HG03095 (cell line): ENCODE measurements around the gene PLP2.

Experiments
- ATAC-seq: cut with Tn5 transposase; IDR thresholded peaks from one replicate; pipeline ENCODE4 v1.9.1; 2021; ENCODE audit warnings: moderate library complexity; ENCODE audit not compliant: unreplicated experiment

Gene PLP2

DNA sequence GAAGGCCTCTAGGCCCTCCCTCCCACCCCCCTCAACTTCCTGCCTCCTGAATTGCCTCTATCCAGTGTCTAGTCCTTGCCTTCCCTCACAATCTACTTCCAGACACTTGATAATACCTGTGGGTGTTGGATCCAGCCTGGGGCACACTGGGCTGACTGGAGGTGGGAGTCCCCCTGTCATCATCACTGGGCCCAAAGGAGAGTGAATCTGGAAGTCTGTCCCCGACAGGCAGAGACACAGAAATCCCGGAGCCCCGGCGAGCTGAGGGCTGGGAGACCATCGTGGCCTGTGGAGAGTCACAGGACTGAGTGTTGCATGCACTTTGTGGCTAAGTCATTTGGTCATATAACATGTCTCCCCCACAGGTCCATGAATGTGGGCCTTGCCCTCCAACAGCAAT lies 36.7 kb downstream of the PLP2 start:
- no peak for ATAC-seq

DNA sequence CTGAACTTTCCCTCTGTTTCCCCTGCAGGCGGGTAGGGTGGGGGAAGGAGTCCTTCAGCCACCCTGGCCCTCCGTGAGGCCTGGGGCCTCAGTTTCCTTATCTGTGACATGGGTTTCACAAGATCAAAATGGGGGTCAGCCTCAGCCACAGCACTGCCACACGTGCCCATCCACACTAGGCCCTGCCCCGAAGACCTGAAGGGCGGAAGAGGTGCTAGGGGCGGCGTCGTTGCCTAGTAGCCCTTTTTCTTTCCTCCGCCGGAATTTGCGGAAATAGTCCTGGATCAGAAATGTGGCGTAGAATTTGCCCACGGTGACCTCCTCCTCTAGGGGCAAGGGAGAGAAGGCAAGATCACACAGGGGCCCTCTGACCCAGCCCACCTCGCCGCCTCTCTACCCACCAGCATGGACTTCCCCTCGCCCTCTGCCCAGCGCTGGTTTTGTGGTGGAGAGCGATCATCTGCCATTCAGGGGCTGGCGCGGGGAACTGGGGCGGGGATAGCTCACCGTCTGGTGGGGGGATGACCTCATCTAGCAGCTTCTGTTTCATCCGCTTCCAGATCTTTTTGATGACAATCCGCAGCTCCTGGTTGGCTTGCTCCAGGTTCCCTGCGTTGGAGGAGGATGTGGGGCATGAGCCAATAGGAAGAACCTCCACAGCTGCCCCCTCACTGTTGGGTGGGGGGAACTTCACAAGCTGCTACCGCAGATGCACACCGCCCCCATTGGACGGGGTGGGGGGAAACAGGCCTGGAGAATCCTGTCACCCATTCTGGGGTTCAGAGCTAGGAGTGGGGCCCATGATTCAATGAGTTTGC lies 37.9 kb downstream of the PLP2 start:
- no peak for ATAC-seq

DNA sequence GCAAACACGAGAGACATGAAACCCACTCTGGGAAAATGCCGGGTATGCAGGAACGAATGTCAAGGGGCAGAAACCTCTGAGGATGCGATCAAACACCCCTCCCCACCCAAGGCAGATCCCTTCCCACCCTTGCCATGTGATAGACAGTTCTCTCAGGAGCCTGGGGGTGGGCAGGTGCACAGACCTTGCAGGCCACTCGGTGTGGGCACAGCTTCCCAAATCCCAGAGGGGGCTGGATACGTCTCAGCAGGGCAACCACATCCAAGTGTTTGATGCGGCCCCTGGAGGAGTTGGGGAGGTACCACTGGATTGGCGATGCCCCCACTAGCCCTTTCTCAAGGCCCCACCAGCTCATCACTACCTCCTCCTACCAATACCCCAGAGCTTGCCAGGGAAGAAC lies 38.7 kb downstream of the PLP2 start:
- ATAC-seq, result no peak

DNA sequence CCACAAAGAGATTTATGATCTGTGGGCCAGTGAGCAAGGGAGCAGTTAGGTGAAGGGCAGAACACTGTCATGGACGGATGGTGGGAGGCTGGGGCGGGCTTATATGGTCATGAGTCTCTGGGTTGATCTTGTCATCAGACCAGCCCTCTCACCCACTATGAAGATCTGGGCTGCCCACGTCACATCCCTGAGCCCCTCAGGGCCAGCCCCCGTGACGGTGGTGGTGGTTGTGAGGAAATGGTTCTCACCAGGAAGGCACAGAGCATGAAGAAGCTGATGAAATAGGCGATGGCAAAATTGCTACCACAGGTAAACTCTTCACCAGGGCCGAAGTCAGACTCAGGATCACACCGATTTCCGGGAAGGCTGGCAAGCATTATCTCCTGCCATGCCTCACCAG lies 39.4 kb downstream of the PLP2 start:
- no peak for ATAC-seq

DNA sequence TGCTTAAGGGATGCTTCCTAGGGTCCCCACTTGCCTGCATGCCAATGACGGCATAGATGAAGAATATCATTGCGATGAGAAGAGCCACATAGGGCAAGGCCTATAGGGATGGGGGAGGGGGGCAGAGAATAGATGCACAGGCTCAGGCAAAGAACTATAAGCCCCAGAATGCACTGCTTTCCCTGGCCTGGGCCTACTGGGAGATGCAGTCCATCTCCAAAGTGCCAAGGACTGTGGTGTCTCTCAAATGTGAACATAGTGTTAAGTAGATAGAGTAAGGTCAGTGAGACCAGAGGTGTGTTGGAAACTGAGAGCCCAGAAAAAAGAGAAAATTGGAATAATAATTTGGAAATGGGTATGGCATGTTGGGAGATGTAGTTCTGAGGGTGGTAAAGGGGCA lies 40.5 kb downstream of the PLP2 start:
- no peak for ATAC-seq

DNA sequence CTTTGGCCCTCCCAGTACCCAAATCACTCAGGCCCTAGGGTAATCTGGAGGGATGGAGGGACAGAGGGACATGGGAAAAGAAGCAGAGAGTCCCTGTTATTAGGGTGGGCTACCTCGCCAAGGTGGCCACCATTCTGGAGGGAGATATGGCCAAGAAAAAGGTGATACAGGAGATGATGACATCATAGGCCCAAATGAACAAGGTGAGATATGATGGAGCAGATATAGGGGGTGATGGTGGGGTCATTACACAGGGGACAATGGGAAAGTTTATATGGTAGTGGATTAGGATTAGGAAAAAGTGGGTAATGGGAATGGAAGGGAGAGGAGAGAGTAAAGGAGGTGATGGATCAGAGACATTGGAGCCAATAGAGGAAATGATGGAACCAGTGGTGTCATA lies 41.2 kb downstream of the PLP2 start:
- no peak for ATAC-seq

DNA sequence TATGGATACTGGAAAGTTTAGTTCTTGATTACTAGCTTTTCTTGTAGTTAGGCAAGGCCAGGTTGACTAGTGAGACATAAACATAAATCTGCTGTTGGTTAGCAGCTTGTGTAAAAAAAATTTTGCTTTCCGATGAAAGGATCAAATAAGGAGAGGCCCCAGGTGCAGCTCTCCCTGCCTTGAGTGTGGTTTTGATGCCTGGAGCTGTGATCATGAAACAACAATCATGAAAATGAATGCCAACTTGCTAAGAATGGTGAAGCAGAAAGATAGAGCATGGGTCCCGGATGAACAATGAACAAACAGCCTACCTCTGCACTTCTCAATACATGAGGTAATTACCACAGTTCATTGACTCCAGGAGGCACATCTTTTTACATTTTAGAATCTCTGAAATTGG lies 42.7 kb downstream of the PLP2 start:
- no peak for ATAC-seq

DNA sequence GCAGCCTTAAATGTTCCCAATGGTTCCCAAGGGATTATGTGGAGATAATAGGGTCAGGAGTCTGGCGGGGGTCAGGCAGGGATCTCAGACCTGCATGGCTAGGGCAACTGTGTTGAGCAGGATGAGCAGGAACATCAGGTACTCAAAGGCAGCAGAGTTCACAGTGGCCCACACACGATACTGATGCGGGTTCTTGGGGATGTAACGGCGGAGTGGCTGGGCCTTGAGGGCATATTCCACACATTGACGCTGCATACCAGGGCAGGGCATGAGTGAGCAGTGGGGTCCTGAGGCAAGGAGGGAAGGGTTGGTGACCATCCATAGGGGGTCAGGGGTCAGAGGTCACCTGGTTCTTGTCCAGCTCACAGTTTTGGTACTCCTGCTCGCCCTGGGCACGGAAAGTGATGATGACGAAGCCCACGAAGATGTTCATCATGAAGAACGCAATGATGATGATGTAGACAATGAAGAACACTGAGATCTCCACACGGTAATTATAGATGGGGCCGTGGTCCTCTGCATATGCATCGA lies 43.4 kb downstream of the PLP2 start:
- ATAC-seq, result no peak

DNA sequence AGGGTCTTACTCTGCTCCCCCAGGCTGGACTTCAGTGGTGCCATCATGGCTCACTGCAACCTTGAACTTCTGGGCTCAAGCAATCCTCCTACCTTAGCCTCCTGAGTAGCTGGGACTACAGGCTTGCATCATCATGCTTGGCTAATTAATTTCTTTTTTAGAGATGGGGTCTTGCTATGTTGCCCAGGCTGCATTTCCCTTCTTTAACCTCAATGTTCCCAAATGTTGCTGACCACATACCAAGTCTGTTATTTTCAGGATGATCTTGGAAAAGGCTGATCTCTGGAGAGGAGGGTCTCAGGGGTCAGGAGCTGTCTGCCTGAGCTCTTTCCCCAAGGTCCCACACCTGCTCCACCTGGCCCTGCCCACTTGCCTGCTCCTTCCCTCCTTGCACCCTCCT lies 48.4 kb downstream of the PLP2 start:
- ATAC-seq, result no peak

DNA sequence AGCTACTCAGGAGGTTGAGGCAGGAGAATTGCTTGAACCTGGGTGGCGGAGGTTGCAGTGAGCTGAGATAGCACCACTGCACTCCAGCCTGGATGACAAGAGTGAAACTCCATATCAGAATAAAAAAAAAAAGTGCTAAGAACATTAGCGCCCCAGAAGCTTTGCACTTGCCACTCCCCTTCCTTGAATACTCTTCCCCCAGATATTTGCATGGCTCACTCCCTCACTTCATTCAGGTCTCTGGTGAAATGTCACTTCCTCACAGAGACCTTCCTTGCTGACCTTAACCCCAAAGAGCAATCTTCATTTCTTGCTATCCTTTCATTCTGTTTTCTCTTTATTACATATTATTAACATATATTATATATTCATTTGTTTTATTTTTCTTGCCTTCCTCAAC lies 50.2 kb downstream of the PLP2 start:
- ATAC-seq, result no peak
